ENCODE data around the gene JAG2.

The JAG2 gene

GRCh38 chr14:105168496-105168978 lies at the start of gene JAG2:
JAG2 (minus strand) TSS chr14:105168776; CDS start chr14:105168420, 356 bp downstream.
- peak; percentile 74 for DNase-seq

- no peak for DNase-seq
Measured at GRCh38 chr14:105217774-105218173, 49.2 kb upstream of the JAG2 start.

- no peak for DNase-seq
Measured at GRCh38 chr14:105216490-105217247, 48.1 kb upstream of the JAG2 start.

DNA sequence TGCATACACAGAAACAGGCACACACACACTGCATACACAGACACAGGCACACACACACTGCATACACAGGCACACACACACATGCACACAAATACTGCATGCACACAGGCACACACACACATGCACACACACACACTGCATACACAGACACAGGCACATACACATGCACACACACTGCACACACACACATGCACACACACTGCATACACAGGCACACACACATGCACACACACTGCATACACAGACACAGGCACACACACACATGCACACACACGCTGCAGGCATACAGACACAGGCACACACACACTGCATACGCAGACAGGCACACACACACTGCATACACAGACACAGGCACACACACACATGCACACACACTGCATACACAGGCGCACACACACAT lies 47.0 kb upstream of the JAG2 start:
- DNase-seq: no peak

GRCh38 chr14:105214324-105214915 lies 45.8 kb upstream of the JAG2 start:
- DNase-seq: no peak

- DNase-seq: no peak
Measured at GRCh38 chr14:105213361-105213760, 44.8 kb upstream of the JAG2 start.

DNA sequence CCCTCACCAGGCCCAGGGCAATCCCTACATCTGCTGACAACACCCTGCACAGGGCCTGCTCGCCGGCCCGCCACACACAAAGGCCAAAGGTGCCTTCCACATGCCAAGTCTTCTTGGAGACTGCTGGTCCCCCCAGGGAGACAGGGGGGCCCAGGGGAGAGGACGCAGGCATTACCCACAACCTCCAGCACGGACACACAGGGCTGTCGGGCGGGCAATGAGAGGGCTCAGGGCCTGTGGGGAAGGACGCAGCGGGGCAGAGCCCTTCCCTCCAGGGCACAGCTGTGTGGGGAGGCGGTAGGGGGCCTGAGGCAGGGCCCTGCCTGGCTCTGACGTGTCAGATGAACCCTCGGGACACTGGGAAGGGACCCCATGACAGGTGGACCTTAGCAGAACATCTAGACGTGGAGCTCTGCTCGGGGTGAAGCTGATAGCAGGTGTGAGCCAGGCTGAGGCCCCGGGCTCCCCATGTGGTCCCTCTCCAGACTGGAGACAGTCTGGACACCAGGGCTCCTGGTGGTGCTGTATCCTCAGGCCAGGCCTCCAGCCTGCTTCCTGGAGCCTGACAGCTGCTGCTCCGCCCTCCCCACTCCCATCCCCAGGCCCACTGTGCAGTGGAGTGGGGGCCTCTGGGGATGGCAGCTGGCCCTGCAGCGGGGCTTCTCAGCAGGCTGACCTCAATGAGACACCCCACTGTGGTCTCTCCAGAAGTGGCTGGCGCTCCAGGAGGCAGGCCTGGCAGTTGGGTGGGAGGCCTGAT lies 44.1 kb upstream of the JAG2 start:
- DNase-seq: no peak

- DNase-seq: no peak
Measured at GRCh38 chr14:105211758-105212089, 43.1 kb upstream of the JAG2 start.

DNA sequence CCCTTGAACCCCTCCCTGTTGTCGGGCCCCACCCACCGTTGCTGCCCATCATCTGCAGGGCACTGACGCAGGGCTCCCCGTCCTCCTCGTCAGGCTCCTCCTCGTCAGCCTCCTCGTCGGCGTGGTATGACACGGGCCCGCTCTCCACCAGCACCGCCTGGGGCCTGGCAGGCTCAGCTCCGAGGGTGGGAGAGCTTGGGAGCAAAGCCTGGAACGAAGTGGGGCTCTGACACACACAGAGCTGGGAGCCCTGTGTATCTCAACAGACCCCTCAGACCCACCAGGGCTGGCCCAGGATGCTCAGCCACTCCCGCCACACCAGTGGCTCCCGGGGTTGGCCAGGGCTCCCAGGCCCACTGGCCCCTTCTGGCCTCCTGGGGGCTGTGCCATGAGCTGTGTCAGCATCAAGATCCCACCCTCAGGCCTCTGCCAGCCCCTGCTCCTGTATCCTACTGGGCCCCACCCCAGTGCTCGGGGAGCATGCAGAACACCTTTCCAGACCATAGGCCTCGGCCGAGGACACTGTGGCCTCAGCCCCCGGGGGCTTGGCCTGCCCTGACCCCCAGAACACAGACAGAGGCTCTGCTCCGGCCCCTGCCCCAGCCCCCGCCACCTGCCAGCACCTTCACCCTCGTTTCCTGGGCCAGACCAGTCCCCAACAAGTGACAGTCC lies 42.6 kb upstream of the JAG2 start:
- no peak for DNase-seq

DNA sequence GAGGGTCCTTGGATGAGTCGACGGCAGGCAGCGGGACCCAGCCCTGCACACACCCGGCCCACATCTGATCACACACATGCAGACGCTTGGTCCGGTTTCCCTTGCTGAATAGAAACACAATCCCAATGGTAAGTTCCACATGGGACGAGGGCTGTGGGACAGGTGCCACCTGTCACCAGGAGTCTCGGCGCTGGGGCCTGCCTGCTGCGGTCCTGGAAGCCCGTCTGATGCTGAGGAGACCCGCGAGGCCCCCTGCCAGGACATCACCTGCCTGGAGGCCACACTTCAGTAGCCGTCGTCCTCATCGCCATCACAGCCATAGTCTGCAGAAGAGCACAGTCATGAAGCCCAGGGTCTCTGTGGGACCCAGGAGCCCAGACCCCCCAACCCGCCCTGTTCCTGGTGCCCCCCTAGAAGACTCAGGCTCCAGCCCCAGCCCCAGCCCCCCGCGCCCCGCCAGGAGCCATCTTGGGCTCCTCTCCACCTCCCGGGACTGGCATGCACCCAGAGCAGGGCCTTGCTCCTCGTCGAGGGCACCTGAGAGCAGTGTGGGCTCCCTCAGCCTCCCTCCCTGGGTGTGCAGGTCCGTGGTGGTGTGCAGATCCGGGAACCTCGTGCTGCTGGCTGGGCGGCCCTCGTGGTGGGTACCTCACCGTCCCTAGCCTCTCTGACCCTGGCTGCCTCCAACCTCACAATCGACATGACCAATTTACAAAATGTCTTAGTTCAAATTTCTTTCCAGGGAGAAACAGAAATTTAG lies 41.9 kb upstream of the JAG2 start:
- no peak for DNase-seq

DNA sequence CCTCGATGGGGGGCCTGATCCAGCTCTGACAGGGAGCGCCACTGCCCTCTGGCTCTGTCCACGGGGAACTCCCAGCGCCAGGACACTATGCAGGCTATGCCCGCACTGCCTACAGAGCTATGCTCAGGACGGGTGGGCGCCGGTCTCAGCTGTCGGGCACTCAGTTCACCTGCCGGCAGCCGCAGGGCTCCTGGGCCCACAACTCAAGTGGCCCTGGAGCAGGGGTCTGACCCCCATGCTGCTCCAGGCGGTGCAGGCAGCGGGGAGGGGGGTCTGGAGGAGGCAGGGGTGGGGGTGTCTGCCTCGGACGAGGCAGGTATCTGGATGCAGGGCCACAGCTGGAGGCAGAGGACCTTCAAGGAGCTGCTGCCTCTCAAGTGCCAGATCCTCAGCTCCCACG lies 41.1 kb upstream of the JAG2 start:
- no peak for DNase-seq

DNA sequence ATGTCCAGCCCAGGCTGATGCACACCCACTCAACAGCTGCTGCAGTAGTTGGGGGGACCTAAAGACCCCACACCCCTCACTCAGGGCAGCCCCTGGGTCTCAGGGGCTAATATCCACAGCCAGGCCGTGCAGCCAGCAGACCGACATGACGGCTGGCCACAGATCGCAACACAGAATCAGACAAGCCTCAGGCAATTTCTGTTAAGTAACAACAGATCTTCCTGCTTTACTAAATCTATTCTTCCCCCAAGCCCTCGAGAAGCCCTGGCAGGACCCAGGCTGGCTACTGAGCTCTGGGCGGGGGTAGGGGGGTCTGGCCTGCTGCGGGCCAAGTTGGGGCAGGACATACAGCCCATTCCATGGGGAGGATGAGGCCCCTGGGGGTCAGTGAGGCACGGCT lies 40.5 kb upstream of the JAG2 start:
- no peak for DNase-seq

DNA sequence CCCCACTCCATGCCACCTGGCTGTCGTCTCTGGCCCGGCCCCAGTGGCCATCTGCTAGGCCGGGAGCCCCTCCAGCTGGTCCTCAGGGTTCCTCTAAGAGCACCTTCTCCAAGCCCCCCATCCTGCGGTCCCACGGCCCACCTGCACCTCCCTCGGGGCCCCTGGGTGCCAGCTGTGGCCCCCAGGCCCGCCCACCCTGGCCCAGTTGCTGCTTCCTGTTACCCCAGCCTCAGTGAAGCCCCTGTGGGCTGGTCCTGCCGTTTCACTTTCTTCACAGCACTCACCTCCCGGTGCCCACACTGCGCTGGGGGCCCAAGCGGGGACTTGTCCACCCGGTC lies 40.1 kb upstream of the JAG2 start:
- DNase-seq: no peak

DNA sequence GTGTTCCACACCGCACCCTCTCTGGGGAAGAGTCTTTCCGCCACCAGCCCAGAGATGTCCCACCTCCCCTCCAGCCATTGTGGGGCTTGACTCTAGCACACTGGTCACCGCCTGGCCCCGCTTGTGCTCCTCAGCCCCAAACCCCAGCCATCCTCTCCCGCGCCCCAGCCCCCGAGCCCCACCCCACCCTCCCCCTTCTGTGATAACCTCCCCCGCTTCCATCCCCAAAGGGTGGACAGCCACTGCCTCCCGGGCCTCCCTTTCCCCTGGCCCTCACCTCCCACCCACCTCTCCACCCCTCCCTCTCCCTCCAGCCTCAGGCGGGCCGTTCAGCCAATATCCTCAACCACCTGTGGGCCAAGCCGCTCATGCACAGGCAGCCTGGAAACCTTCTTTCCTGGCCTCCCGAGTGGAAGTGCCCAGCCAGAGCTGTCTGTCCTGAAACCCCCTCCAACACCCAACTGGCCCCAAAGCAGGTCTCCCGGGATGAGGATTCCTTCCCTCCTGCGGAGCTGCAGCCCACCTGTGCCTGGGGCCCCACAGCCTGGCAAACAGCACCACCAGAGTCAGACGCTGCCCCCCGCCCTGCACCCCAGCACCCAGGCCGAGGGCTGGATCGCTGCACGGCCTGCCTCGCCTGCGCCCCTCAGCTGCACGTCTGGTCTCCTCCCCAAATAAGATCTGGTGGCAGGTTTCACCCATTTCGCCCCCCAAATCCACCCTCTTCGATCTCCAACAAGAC lies 39.6 kb upstream of the JAG2 start:
- DNase-seq: no peak

- DNase-seq: no peak
Measured at GRCh38 chr14:105207460-105207901, 38.9 kb upstream of the JAG2 start.

DNA sequence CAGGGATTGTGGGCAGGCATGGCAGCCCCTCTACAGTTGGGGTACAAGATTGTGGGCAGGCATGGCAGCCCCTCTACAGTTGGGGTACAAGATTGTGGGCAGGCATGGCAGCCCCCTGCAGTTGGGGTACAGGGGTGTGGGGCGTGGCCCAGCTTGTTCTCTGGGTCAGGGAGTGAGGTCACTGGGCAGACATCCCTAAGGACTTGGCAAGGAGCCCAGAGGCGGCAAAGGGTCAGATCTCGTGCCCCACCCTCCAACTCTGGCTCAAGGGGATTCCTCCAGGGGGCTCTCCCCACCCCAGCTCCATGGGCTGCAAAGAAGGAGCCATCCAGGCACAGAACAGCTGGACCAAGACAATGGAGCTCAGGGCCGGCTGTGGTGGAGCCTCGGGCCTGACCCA lies 38.3 kb upstream of the JAG2 start:
- no peak for DNase-seq

DNA sequence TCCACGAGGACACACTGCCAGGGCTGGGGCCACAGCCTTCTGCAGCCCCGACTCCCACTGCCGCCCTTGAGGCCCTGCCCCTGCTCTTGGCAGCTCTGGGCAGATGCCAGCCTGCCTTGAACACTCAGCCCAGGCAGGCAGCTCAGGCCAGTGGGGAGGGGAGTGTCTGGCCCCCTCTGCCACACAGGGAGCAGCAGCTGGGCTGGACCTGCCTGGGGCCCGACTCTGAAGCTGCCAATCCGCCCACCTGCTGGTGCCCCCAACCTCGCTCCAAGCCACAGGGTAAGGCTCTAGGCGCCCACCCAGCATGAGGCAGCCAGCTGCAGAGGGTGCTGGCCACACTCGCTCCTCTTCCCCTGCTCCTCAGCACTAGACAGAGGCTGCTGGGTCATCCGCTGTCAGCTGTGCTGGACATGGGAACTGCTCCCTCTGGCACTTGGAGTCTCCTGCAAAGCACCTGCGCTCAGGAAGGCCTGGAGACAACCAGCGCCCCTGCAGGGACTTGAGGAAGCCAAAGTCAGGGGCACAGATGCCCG lies 37.2 kb upstream of the JAG2 start:
- DNase-seq: no peak

DNA sequence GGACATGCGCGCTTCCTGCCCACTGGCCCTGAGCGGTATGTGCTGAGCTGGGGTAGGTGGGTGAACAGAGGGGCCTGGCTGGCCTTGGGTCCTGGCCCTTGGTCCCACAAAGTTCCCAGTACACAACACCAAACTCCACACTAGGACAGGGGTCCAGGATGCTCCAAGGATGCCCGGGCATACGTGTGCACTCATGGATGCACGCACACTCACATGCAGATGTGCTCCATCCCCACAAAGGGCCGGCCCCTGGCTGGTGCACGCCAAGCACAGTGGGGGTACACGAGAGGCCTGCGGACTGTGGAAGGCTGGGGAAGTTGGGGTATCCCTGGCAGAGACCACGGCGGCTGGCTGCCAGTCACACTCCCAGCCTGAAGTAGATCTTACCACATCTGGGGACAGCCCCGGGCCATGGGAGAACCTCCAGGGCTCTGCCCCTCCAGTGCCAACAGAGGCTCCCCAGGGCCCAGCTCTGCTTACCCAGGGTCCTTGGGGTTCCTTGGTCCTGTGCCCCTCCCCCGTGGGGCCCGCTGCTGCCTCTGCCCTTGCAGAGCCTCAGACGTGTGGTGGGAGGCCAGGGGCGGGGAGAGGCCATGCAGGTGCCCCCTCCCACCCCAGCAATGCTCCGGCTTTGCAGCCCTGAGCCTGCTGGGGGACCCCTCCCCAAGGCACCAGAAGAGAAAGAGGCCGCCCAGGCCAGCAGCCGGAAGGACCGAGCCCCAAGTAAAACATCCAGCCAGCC lies 36.5 kb upstream of the JAG2 start:
- DNase-seq: no peak

- DNase-seq: no peak
Measured at GRCh38 chr14:105204206-105204930, 35.8 kb upstream of the JAG2 start.

DNA sequence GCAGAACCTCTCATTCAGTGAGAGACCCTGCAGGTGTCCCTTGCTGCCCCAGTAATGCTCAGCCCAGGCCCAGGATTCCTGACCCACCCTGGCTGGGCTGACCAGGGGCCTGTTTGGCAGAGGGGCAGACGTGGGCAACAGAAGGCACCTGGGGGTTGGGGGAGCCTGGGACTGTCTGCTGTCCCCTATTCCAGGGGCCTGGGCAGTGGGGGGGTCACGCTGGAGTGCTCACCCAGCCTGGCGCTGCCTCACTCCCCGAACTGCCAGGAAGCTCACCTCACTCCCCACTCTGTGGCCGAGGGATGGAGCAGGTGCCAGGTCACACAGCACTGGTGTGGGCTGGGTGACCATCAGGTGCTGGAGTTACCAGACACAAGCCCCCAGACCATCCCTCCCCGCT lies 35.1 kb upstream of the JAG2 start:
- no peak for DNase-seq
